AG04449 (cell line): ENCODE data around the gene CRYBG2.

Source experiments
- CTCF ChIA-PET: fragments of 350-600 bp; formaldehyde crosslinking; extraction: SDS; loops from one replicate; lab custom pipeline; 2021; ENCODE audit warnings: antibody characterized with exemption; lab: Yijun Ruan, JAX
- POLR2A ChIA-PET: fragments of 400-600, 350-600 bp; formaldehyde crosslinking; extraction: SDS; loops from one replicate; lab custom pipeline; 2020; ENCODE audit warnings: antibody characterized with exemption, inconsistent platforms; lab: Yijun Ruan, JAX
- DNase-seq: peaks from one replicate; pipeline ENCODE4 v3.0.0-alpha.2; 2010; ENCODE audit warnings: low read depth, low spot score
- H3K4me3 ChIP-seq: 2 replicates; pipeline ENCODE4 v1.5.1; 2011; ENCODE audit warnings: low read depth, mild to moderate bottlenecking, control low read depth, low read length
- TF ChIP-seq, protein P1 (sequence below): IDR thresholded peaks from one replicate; pipeline ENCODE4 v1.5.1; 2011; ENCODE audit warnings: mild to moderate bottlenecking, moderate library complexity, low read length, control low read depth, inconsistent platforms; ENCODE audit not compliant: insufficient read depth; ENCODE audit errors: missing control alignments

The CRYBG2 gene

DNA sequence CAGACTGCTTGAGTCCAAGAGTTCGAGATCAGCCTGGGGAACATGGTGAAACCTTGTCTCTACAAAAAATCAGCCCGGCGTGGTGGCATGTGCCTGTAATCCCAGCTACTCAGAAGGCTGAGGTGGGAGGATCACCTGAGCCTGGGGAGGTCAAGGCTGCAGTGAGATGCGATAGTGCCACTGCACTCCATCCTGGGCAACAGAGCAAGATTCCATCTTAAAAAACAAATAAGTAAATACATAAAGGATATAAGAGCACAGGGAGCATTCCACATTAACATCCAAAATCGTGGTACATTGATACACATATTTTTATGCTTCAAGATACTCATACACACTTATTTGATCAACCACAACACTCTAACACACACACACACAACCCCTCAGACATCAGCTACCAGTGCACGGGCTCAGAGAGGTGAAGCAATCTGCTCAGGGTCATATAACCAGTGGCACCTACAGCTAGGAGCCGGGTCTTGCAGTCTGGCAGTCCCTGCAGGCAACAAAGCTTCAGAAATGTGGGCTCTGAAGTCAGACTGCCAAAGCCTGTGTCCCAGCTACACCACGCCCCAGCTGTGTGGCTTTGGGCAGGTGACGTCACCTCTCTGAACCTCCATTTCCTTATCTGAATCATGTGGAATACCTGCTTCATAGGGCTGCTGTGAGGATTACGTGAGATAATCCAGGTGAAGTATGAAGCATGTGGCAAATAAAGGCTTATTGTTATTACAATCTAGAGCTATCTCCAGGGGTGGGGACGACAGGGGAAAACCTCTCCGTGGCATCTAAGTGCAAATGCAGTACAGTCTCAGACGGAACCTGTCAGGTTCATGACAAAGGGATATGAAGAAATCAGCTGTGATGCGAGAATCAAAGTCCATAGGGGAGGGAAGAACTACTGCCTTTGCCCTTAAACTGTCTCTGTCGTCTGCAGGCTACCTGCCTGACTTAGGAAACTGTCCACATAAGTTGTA, 4.8 kb upstream of the CRYBG2 start:
- no peak overlapping the region for H3K4me3 ChIP-seq
- CTCF ChIA-PET, result interaction anchor here (0.5 to 1.7 kb wide), 6 partner anchors 13 to 74 kb away, joined by 3 to 8 read pairs (median 3); no protein-coding TSS in a partner anchor
- DNase-seq, result no peak
- POLR2A ChIA-PET, result no interaction called here
- TF ChIP-seq, protein P1, sequence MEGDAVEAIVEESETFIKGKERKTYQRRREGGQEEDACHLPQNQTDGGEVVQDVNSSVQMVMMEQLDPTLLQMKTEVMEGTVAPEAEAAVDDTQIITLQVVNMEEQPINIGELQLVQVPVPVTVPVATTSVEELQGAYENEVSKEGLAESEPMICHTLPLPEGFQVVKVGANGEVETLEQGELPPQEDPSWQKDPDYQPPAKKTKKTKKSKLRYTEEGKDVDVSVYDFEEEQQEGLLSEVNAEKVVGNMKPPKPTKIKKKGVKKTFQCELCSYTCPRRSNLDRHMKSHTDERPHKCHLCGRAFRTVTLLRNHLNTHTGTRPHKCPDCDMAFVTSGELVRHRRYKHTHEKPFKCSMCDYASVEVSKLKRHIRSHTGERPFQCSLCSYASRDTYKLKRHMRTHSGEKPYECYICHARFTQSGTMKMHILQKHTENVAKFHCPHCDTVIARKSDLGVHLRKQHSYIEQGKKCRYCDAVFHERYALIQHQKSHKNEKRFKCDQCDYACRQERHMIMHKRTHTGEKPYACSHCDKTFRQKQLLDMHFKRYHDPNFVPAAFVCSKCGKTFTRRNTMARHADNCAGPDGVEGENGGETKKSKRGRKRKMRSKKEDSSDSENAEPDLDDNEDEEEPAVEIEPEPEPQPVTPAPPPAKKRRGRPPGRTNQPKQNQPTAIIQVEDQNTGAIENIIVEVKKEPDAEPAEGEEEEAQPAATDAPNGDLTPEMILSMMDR, result no peak

DNA sequence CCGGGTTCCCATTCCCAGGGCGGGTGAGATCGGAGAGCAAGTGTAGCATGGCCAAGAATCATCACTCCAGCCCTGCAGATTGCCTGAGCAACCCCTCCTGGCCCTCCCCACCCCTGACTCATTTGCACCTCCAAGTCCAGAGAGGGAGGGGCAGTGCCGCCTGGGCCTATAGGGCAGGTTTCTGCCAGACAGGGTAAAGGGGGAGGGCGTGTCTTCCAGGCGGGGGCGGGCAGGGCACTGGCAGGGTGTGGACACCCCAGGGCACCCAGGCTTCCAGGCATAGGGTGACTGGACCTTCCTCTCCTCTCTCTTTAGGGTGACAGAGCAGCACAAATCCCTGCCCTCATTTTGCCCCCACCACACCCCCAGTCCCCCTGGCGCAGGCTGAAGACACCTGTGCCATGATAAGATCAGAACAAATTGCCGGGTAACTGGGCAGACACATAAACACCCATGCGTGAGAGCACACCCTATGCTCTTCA, 3.2 kb upstream of the CRYBG2 start:
- TF ChIP-seq, protein P1, result no peak
- ChIA-PET CTCF (interaction anchor here (1.7 kb wide), 2 partner anchors 17 to 72 kb away, joined by 4 to 8 read pairs; no protein-coding TSS in a partner anchor), POLR2A (no interaction called here)
- H3K4me3 ChIP-seq, result no peak overlapping the region
- DNase-seq, result no peak

DNA sequence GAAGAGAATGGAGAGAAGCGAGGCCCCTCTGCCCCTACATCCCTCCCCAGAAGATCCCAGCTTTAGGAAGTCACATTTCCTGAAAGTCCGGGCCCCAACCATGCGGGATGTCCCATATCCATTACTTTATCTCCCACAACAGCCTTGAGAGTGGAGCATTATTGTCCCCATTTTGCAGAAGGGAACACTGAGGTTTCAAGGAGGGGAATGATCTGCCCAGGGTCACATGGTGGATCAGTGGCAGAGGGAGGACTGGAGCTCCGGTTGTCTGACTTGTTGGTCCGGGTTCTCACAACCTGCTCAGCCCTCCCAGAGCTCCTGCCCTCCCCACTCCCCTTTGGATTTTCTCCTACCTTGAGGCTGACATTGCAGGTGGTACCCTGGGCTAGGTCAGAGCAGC, 2.2 kb upstream of the CRYBG2 start:
- ChIA-PET CTCF (interaction anchor here (4.9 kb wide), 1 partner anchor 9 kb away, joined by 77 read pairs; no protein-coding TSS in a partner anchor), POLR2A (interaction anchor here (0.5 kb wide), 1 partner anchor 50 kb away, joined by 5 read pairs; no protein-coding TSS in a partner anchor)
- no peak for DNase-seq
- H3K4me3 ChIP-seq, result no peak overlapping the region
- TF ChIP-seq, protein P1, result no peak

DNA sequence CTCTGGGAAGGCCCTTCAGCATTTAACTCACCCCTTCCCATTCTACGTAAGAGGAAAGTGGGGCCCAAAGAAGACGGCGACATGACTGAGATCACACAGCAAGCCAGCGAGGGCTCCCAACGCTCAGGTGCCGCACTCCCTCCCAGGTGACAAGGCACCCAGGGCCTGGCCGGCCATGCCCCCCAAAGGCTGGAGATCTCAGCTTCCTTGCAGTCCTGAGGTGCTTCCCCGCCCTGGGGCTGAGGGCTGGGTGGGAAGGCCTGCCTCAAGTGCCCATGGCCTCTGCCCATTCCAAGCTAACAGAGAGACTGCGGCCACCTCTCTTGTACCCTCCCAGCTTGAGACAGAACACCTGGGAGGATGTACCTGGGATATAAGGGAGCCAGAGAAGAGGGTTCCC, 1.0 kb upstream of the CRYBG2 start:
- CTCF ChIA-PET, result interaction anchor here (1.2 to 4.9 kb wide), 2 partner anchors 10 to 62 kb away, joined by 4 to 77 read pairs; no protein-coding TSS in a partner anchor
- DNase-seq, result no peak
- POLR2A ChIA-PET, result no interaction called here
- TF ChIP-seq, protein P1, result no peak
- H3K4me3 ChIP-seq, result no peak overlapping the region

DNA sequence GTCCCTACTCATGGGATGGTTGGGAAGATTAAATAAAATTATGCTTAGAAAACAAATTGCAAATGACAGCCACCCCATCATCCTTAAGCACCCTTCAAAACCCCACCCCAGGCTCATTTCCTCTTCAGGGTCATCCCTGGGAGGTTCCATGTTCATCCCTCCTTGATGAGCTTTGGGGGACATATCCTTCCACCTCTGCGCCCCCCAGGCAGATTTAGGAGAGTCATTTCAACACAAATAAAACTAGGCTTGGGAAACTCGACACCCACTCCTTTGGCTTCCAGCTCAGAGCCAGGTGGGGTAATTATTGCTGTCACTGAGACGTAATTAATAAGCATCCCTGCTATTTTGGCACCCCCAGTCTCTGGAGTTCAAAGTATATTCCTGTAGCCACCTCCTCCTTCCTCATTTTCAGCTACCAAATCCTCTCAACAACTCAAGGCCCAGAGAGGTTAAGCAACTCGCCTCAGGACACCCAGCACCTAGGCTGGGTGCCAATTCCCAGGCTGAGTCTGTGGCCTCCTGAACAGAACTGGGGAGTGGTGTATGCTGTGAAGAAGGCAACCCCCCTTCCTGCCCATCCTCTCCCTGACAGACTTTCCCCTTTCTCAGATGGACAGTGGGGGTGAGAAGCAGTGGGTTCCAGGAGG, 595 bp downstream of the CRYBG2 start:
- no peak overlapping the region for H3K4me3 ChIP-seq
- ChIA-PET CTCF (interaction anchor here (4.9 kb wide), 1 partner anchor 12 kb away, joined by 77 read pairs; no protein-coding TSS in a partner anchor), POLR2A (no interaction called here)
- DNase-seq, result no peak
- TF ChIP-seq, protein P1, result no peak

DNA sequence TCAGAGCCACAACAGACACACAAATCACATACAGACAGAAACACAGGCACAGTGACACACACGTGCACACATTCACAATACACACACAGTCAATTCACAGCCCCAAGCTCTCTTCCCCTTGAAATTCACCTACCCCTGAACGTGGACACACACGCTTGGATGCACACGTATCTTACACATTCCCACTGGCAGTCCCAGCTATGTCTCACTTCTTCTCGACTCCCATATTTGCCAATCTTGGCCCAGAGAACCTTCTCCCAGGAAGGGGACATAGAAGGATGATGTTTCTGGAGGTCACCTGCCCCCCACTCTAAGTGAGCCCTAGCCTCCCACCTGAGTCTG, 1.6 kb downstream of the CRYBG2 start:
- DNase-seq, result no peak
- CTCF ChIA-PET, result interaction anchor here (0.8 to 4.9 kb wide), 3 partner anchors 13 to 120 kb away, joined by 3 to 77 read pairs (median 3); no protein-coding TSS in a partner anchor
- POLR2A ChIA-PET, result no interaction called here
- TF ChIP-seq, protein P1, result no peak
- no peak overlapping the region for H3K4me3 ChIP-seq
